NCI-H1694 treated with DMSO at 0.1 percent for 48 hours (cell line): ENCODE results near the gene DLG2.

Experiments used
- DNase-seq: peaks from one replicate; lab custom pipeline; 2025; lab: John Stamatoyannopoulos, UW

DLG2 gene

DNA sequence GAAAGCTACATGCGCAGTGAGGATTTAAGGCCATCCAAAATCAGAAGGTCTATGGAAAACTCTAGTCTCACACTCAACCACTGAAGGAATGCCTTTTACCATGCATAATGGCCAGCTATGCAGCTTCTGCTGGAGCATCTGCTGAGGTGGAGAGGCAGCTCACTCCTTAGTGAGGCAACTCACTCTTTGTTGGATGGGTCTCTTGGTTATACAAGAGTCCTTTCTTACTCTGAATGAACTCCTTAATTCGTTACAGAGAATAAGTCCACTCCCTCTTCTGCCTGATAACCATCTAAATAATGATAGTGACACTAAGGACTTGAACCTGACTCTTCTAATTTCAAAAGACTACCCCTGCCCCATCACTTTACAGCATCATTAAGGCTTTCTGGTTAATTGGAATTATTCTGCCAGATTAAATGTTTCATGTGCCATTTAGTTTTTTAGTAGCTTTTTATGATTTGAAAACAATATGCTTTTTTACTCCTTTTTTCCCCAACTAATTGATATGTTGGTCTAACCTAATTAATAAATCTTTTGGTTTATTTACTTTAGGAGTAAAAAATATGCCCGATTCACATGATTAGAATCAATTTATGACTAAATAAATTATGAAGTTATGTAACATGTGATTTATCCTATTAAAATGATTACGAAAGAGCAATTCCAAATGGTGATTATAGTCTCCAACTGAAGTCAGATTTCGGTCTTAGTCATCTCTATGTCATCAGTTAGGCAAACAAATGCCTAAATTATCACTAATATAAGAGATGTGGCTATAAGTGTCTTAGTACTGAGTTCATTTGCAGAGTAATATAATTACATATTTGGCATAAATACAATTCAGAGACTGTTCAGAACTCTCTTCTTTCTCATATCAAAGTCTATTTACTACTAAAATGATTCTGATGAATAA lies 2054.3 kb downstream of the DLG2 start:
- DNase-seq: no peak

DNA sequence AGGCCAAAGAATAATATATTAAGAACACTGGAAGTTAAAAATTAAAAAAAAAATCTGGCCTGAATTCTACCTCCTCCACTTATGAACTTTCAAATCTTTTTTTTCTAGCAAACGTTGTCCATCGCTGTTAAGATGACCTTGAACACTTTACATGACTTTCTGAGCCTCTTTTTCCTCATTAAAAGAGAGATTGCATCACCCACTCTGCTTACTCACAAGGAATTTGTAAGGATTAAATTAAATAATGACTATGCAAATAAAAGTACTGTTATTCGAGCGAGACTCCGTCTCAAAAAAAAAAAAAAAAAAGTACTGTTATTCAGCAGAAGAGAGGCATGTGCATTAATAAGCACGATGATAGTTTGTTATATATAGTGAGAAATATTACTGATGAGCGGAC lies 2055.8 kb downstream of the DLG2 start:
- DNase-seq: no peak

DNA sequence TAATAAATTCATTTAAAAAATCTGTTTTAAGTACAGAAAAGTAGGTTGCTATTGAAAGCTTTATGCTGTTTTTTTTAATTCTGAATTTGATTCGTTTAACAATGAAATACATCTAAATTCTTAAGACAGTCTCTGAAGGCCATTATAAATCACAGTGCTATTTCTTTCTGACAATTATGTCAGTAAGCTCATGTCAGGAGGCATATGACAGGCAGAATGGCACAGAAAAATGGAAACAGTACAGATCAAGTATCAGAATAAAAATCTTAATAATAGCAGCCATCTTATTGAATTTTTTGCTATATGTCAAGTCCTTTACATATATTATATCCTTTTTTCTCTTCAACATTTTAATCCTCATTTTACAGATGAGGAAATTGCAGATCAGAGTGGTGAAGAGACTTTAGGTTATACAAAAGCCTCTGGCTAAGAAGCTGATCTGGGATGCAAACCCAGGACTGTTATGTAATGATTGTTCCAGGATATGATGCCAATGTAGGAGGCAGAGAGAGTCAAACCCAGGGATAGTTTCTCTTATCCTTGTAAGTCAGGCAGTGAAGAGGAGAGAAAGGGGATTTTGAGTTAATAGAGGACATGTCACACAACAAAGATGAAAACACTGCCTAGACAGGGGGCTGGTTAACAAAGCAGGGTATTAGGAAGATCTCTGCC lies 2057.9 kb downstream of the DLG2 start:
- DNase-seq: no peak

DNA sequence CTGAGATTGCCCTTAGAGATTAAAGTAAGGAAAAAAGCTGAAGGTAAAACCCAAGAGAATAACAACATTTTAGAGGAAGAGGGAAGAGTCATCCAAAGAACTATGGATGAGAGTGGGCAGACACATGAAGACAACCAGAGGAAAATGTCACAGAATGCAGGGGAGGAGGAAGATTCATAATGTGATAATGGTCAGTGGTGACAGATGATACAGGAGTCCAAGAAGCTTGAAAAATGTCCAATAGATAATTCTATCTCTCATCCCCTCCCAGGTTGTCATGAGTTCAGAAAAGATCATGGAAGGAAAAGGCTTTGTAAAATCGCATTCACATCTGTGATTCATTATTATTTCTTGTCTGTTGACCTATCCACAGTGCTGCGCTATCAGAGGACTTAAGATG lies 2058.6 kb downstream of the DLG2 start:
- DNase-seq: no peak

DNA sequence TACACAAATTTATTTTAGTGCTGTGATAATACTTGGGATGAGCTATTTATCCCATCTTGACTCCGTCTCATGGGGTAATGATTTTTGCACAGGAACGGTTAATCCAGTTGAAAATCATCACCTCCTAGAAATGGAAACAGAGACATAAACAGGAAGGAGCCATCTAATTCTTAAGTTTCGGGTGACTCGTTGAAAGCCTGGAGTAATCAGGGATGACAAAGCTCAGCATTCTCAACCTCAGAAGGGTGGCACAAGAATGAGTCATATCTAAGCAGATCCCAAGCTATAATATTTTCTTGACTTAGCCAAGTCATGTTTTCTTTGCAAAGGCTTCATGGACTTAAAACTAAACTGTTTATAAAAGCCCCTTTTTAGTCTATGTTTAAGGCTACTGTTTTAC lies 2060.2 kb downstream of the DLG2 start:
- DNase-seq: no peak

DNA sequence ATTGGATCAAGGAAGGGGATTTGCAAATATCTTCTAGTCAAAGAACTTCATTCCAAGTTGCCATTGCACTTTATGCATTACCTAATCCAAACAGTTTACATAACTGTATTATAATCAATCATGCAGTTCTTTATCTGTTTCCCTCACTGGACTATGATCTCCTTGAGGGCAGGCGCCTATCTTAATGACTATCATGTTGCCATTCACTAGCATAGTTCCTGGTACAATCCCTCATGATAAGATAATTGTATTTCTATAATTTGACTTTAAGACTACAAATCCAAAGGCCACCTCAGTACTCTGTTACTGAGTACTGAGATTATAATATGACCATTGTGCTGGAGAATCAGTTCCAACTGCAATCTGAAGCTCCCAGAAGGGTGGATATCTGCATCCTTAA lies 2062.3 kb downstream of the DLG2 start:
- DNase-seq: no peak

DNA sequence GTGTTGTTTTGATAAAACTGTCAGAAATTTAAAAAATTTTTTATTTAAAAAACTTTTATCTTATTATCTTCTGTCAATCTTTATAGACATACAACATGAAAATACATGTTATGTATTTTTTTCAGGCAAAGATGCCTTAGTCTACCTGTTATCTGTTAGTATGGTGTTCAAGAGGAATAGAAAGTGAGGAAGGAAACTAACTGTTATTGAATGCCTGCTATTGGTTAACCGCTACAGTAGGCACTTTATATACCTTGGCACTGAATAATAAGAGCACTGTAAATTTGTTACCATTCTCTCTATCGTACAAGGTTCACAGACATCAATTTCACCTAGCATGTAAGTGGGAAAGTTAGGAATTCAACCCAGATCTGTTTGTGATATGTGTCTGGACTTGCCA lies 2068.9 kb downstream of the DLG2 start:
- no peak for DNase-seq

DNA sequence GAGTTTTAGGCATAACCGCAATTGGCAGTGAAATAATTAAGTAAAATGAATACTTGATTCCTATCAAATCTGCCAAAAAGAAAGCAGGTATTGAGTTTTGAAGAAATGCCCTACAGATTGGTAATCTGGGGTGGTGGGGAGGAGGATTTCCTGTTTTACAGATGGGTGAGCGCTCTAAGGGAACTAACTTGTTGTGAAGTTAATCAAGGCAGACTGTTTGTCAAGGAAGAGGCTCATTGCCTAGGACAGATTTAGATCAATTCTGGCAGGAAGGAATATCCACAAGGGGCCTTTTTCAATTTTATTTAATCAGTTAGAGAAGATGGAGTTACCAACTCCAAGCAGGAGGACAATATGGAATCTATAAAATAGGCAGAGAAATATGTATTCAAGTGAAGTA lies 2069.5 kb downstream of the DLG2 start:
- DNase-seq: no peak

DNA sequence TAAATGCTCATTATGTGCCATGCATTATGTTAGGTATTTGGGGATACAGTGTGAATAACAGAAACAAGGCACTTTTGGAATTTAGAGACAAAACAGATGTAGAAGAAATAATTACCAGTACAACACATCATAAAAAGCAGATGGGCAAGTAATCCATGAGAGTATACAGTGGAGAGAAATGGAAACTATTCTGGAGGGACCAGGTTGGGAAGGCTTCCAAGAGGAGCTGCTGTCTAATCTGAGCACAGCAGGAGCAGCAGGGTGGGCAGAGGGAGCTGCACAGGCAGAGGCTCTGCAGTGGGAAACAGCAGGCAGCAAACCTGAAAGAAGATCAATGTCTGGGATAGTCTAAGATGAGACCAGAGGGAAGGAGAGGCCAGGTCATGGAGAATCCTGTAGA lies 2072.3 kb downstream of the DLG2 start:
- DNase-seq: peak; percentile 93

DNA sequence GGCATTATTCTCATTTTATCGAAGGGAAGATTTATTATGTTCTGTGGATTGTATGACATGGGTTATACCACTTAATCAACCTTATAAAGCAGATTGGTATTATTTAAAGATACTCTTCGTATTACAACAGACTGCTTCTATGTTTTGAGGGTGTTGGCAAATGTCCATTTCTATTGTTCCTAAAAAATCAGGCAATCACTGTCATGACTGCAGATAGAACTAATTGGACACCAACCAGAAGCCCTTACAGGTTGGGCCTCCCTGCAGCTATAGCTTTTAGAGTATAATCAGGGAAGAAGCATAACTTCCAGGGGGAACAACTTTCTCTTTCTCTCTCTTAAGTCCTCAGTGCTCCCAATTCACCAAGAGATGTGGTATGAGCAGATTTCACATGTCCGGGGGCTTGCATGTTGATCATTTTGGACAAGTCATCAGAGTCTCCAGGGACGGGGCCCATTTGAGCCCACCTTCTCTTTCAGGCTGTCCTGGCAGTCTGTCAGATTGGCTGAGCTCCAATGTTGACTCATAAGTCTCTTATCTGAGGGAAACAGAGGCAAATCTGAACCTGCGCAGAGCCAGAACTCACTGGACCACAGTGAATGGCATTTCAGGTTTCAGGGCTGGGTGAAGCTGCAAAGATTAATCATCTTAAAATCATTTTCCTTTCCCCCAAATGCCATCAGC lies 2077.0 kb downstream of the DLG2 start:
- no peak for DNase-seq

DNA sequence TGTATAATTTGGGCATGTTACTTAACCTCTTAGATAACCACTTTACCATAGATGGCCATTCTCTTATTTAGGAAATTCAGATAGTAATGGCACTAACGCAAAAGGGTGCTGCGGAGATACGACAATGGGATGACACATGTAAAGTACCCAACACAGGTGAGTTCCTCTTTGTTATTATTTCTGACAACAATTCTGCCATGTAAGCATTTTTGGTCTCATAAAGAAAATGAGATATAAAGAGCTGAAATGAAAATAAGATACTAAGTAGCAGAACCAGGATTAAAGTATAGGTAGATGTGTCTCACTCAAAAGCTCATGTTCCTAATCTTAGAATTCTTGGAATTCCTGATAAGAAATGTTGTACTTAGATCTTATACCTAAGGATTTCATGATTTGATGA lies 2080.8 kb downstream of the DLG2 start:
- no peak for DNase-seq

DNA sequence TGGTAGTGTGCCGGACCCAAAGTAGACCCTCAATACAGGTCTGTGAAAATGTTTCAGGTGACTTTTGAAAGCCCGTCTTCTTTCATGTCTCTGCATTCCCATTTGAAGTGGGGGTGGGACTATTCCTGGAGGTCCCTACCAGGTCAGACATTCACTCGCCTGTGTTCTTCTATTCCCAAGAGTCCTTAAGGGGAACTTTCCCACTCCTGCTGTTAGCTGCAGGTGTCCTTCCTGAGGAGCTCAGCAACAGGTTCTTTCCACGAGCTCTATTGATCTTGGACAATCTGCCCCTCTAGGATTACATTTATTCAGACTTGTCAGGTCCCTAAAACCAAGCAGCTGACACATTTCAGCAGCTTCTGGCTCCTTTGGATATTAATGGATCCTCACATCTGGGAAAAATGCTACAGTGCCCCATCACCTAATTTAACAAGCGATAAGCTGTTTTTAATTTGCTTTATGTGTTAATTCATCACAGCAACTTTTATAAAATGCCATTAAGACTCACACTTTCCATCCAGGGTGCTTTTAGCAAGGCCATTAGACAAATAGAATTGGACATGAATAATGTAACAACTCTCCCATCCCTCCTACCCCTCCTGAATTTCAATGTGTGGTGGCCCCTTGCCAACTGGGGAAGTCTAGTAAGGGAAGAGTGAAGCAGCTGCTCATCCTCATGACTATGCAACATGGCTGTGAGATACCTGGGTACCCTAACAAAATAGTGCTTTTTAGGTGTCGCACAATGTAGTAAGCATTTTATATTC lies 2081.5 kb downstream of the DLG2 start:
- no peak for DNase-seq

DNA sequence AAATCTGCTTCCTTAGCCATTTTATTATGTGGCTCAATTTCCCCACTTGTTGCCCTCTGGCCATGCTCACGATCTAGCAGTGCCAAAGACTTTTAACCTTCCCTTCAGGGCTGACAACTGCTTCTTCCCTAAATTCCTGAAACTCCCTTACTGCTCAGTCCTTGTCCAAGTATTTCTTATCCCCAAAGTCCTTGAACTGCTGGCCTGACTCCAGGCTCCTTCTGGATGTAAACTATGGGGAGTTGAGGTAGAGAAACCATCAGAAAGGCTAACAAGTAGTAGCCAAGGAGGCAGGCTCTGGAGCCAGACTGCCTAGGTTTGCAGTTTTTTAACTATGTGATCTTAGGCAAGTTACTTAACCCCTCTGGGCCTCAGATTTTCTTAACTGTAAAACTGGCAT lies 2082.3 kb downstream of the DLG2 start:
- no peak for DNase-seq

DNA sequence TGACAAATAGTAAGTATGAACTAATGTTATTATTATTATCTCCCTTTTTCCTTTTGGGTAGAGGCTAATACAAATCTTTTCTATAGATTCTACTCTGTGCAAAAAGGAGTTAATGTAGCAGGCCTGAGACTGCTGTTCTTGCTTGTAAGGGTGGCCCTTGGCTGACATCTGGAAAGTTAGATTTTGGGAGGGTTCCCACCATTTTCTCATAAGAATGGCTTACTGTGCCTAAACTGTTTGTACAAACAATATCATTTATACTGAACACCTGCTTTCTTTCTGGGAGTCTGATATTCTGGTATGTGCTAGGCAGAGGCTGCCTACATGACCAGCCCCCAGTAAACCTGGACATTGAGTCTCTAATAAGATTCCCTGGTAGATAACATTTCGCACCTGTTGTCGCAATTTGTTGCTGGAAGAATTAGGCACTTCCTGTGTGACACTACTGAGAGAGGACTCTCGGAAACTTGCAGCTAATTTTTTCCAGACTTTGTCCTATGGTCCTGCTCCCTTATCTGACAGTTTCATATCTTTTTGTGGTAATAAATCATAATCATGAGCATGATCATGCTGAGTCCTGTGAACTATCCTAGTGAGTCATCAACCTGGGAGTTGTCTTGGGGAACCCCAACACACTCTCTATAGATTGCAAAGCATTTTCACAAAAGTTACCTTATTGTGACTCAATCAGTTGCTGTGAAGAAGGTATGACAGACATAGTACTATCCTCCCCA lies 2083.3 kb downstream of the DLG2 start:
- no peak for DNase-seq

DNA sequence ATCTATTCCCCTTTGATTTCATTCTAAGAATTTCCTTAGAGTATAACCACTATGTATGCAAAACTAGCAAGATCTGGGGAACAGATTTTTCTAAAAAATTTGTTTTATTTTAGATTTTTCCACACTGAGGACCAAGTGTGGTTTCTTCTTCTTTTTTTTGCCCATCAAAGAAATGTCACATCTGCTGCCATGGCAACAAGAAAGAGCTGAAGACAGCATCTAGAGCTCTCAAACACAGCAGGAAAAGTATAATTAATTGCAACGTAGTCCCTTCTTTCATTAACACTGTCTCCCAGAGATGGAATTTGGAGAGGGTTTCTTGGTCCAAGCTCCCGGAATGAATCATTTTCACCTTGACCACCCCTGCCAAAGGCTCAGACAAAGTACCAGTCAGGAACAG lies 2084.3 kb downstream of the DLG2 start:
- no peak for DNase-seq

DNA sequence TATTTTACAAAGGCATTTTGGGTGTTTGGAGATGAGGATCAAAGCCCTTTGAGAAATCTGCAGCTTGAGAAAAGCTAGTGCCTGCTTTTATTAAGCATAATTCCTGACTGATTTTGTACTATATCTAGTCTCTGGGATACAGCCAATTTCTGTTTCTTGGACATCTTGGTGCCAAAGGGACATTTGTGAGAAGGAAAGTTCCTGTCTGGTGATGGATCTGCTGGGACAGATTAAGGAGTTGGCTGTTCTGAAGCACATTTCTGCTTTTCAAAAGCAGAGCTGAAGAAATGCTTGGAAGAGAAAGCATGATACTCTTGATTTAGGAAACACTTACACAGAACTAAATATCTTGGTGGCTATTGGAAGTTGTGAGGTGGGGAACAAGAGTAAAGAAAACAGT lies 2086.4 kb downstream of the DLG2 start:
- no peak for DNase-seq

DNA sequence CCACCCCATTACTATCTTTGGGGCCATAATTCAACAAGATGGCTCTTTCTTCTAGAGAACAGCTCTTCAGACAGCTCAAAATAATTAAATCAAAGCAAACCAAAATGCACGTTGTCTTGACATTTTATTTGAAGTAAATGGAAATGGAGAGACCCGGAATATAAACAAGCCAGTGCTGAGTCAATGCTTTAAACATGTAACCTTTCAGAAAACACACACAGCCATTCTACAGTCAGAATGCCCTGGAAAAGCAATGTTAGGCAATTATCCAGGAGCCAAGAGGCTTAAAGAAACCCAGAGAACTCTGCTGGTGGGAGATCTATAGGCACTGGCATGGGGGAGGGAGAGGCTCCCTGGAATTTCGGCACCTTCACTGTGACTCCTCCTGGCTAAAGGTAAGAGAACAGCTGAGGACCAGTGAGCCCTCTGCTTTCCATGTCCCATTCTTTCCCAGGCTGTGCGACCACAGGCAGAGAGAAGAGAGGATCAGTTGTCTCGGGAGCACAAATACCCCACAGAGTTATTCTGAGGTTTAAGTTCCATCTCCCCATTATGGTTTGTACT lies 2086.9 kb downstream of the DLG2 start:
- DNase-seq: no peak

DNA sequence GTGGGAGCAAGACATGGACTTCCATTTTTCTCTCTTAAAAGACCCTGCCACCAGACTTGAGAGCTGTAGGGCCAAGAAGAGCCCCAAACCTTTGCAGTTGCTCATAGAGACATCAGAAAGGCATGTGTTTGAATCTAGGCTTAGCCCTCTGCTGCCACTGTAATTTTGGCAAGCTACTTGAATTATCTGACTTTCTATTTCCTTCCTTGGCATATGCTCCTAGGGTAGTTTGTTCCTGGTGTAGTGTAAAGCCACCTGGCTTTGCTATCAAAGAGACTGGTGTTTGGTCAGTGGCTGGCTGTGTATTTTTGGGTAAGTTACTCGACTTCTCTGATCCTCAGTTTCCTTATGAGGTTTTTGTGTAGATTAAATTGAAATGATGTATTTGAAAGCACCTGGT lies 2088.9 kb downstream of the DLG2 start:
- no peak for DNase-seq

DNA sequence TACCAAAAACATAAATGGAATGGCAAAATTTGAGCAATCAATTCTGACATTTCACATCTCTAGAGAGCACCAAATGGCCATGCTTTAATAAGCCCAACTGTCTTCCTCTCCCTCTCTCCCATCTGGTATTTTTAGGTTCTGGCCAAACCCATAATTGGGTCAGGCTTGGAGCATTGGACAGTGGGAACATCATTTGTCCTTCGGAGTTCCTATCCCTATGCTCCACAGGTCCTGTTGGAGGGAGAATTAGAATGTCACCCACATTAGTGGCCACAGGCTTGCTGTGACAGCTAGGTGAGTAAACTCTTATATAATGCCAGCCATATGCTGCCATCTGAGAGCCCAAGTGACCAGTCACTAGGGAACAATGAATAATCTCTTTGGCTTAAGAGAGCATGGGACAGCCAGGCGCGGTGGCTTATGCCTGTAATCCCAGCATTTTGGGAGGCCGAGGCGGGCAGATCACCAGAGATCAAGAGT lies 2090.0 kb downstream of the DLG2 start:
- DNase-seq: no peak

DNA sequence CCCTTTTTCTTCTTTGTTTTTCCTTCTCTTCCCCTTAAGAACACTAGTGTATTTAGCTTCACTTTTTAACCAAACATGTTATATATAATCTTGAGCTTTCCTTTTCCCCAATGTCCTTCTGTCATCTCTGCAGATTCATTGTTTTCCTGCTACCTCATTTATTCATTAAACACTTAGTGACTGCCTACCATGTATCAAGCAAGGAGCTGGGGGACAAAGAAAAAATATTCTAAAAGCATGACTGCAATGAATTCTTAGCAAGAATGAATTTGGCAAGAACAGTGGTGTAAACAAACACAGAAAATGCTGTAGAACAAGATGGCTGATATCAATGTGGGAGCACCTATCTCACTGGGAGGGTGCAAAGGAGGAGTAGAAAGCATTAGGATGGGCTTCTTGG lies 2094.0 kb downstream of the DLG2 start:
- DNase-seq: no peak

DNA sequence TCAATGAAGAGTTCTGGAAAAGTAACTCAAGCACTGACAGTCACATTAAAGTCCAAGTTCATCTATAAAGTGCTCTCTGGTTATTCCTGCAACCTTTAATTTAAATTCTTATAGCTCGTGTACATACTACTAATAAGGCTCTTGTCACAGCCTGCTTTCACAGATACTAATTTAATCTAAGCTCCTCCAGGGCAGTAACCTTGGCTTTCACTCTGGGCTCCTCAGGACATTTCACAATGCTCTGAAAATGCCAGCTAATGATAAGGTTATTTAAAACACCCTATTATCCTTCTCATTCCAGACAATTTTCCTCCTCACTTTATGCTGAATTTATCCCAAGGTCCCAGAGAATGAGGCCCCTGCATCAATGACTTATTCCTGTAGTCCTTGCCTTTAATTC lies 2098.3 kb downstream of the DLG2 start:
- DNase-seq: no peak
